KOPT-K1 (cell line): Measurements from ENCODE around the gene SLC29A2.
"Not testable (repeated sequence)": the region's sequence is repeated elsewhere in the genome, so short reads cannot be mapped to it uniquely, and the experiment has no call there.

Experiments
- H3K27ac ChIP-seq: fragments of 200-600 bp; sonication (generic); 2 replicates; pipeline ENCODE4 v1.5.1; 2016; ENCODE audit warnings: antibody characterized with exemption, mild to moderate bottlenecking, low read depth, low read length; ENCODE audit not compliant: poor library complexity, severe bottlenecking
- H3K36me3 ChIP-seq: fragments of 200-600 bp; sonication (generic); 2 replicates; pipeline ENCODE4 v1.5.1; 2017; ENCODE audit warnings: antibody characterized with exemption, mild to moderate bottlenecking, low read length, moderate library complexity; ENCODE audit not compliant: insufficient read depth
- H3K9me3 ChIP-seq: fragments of 200-600 bp; sonication (generic); 2 replicates; pipeline ENCODE4 v1.5.1; 2017; ENCODE audit warnings: antibody characterized with exemption, low read length, mild to moderate bottlenecking; ENCODE audit not compliant: insufficient read depth, poor library complexity, severe bottlenecking

The SLC29A2 gene

GRCh38 chr11:66408488-66409214 lies 37.1 kb upstream of the SLC29A2 start:
- Histone ChIP-seq H3K36me3 (no peaks in the 10 kb centered on the region), H3K27ac (no peak overlapping the region), H3K9me3 (no peaks in the 10 kb centered on the region)

GRCh38 chr11:66407651-66408050 lies 36.1 kb upstream of the SLC29A2 start:
- H3K9me3 ChIP-seq, result no peaks in the 10 kb centered on the region
- no peaks in the 10 kb centered on the region for H3K36me3 ChIP-seq
- no peak overlapping the region for H3K27ac ChIP-seq

GRCh38 chr11:66393954-66394353 lies 22.4 kb upstream of the SLC29A2 start:
- H3K36me3 ChIP-seq, result no peaks in the 10 kb centered on the region
- no peak overlapping the region for H3K27ac ChIP-seq
- no peaks in the 10 kb centered on the region for H3K9me3 ChIP-seq

- H3K27ac ChIP-seq, result no peak overlapping the region
- no peaks in the 10 kb centered on the region for H3K36me3 ChIP-seq
- H3K9me3 ChIP-seq, result no peaks in the 10 kb centered on the region
Measured at GRCh38 chr11:66391322-66391721, 19.8 kb upstream of the SLC29A2 start.

GRCh38 chr11:66388780-66389386 lies 17.3 kb upstream of the SLC29A2 start:
- H3K36me3 ChIP-seq, result no peaks in the 10 kb centered on the region
- no peaks in the 10 kb centered on the region for H3K9me3 ChIP-seq
- H3K27ac ChIP-seq, result no peak overlapping the region

- Histone ChIP-seq H3K36me3 (no peaks in the 10 kb centered on the region), H3K9me3 (no peaks in the 10 kb centered on the region), H3K27ac (no peak overlapping the region)
Measured at GRCh38 chr11:66386171-66387069, 14.9 kb upstream of the SLC29A2 start.

GRCh38 chr11:66384316-66384715 lies 12.8 kb upstream of the SLC29A2 start:
- not testable (repeated sequence) for H3K36me3 ChIP-seq, H3K9me3 ChIP-seq, H3K27ac ChIP-seq

GRCh38 chr11:66380264-66380663 lies 8.7 kb upstream of the SLC29A2 start:
- H3K9me3 ChIP-seq, H3K27ac ChIP-seq, H3K36me3 ChIP-seq: not testable (repeated sequence)

GRCh38 chr11:66373690-66374287 lies 2.2 kb upstream of the SLC29A2 start:
- H3K36me3 ChIP-seq, H3K9me3 ChIP-seq, H3K27ac ChIP-seq: not testable (repeated sequence)

- H3K36me3 ChIP-seq, result no peaks in the 10 kb centered on the region
- no peaks in the 10 kb centered on the region for H3K9me3 ChIP-seq
- H3K27ac ChIP-seq, result no peak overlapping the region
Measured at GRCh38 chr11:66373265-66373664, 1.7 kb upstream of the SLC29A2 start.

GRCh38 chr11:66369073-66369894 lies 2.3 kb downstream of the SLC29A2 start:
- H3K27ac ChIP-seq, result no peak overlapping the region
- no peaks in the 10 kb centered on the region for H3K36me3 ChIP-seq

GRCh38 chr11:66368484-66368883 lies 3.1 kb downstream of the SLC29A2 start:
- Histone ChIP-seq H3K9me3 (no peaks in the 10 kb centered on the region), H3K36me3 (no peaks in the 10 kb centered on the region), H3K27ac (no peak overlapping the region)

More at GRCh38 chr11:66369073-66369894, 2.3 kb downstream of the SLC29A2 start:
- no peaks in the 10 kb centered on the region for H3K9me3 ChIP-seq

- no peak overlapping the region for H3K27ac ChIP-seq
- no peaks in the 10 kb centered on the region for H3K9me3 ChIP-seq
- H3K36me3 ChIP-seq, result no peaks in the 10 kb centered on the region
Measured at GRCh38 chr11:66367561-66368312, 3.8 kb downstream of the SLC29A2 start.
